ENCODE results near the gene PWWP2A. TPM values are rescaled to one million over a fixed set of nuclear protein-coding genes. Genes with fewer than 3 reads are reported as not detected.

PWWP2A gene
- polyA plus RNA-seq, 1 of the 3 experiments (the other 2 are of a cell fraction) = 5.7 TPM

- TF ChIP-seq REST (IDR thresholded peaks at IDR 0.05; ENCODE audit: low read depth, low read length) (no peak), TAF1 (IDR thresholded peaks at IDR 0.05; ENCODE audit: borderline replicate concordance, low read depth, low read length) (no peak), FOXM1 (IDR thresholded peaks at IDR 0.05; ENCODE audit: low read depth) (no peak)
Observed at GRCh38 chr5:160054047-160054446, 65.2 kb downstream of the PWWP2A start (continued).

GRCh38 chr5:160049099-160049498, 70.2 kb downstream of the PWWP2A start:
- TF ChIP-seq RAD21 (IDR thresholded peaks at IDR 0.05; ENCODE audit: low read length) (no peak), ZBTB33 (IDR thresholded peaks at IDR 0.05; ENCODE audit: borderline replicate concordance, low read depth) (no peak), TEAD4 (IDR thresholded peaks at IDR 0.05; ENCODE audit: borderline replicate concordance, insufficient read depth) (no peak), SIN3A (IDR thresholded peaks at IDR 0.05; ENCODE audit: borderline replicate concordance, low read depth, low read length) (no peak), USF2 (IDR thresholded peaks at IDR 0.05; ENCODE audit: borderline replicate concordance, low read depth, low read length) (no peak), REST (IDR thresholded peaks at IDR 0.05; ENCODE audit: low read depth, low read length) (no peak), MEF2A (IDR thresholded peaks at IDR 0.05; ENCODE audit: borderline replicate concordance, low read depth) (no peak), RFX5 (IDR thresholded peaks at IDR 0.05; ENCODE audit: low read length) (no peak), FOXJ3 (CRISPR knock-in tag; IDR thresholded peaks at IDR 0.05) (no peak), TCF12 (IDR thresholded peaks at IDR 0.05) (no peak), RXRA (IDR thresholded peaks at IDR 0.05; ENCODE audit: borderline replicate concordance, low read depth) (no peak), JUND (IDR thresholded peaks at IDR 0.05) (no peak), CHD2 (IDR thresholded peaks at IDR 0.05; ENCODE audit: low read length, partially characterized antibody) (no peak), SMC3 (IDR thresholded peaks at IDR 0.05; ENCODE audit: low read depth, low read length) (no peak), FOXM1 (IDR thresholded peaks at IDR 0.05; ENCODE audit: low read depth) (no peak)
- Histone ChIP-seq H3K27ac (ENCODE audit: low read depth in 2 of 2, low read length in 1 of 2) (no peak overlapping the region), H3K36me3 (replicated peaks in 1 of 2; ENCODE audit: control insufficient read depth in 1 of 2, insufficient read depth in 2 of 2, low read length in 1 of 2) (peaks cover 39 to 47% of the 10 kb centered on the region in 2 experiments), H3K4me3 (ENCODE audit: low read depth in 2 of 2, low read length in 1 of 2) (no peak overlapping the region), H3K27me3 (ENCODE audit: insufficient read depth) (no peaks in the 10 kb centered on the region), H3K9ac (no peak overlapping the region), H2AFZ (ENCODE audit: low read depth) (no peak overlapping the region), H3K4me2 (no peak overlapping the region), H3K4me1 (ENCODE audit: control insufficient read depth in 1 of 2, insufficient read depth in 2 of 2, low read depth in 1 of 2, low read length in 1 of 2) (peaks cover 0 to 10% of the 10 kb centered on the region in 2 experiments; a peak in 1 of 4 replicates), H3K9me3 (no peaks in the 10 kb centered on the region), H3K9me2 (no peaks in the 10 kb centered on the region), H3K79me2 (ENCODE audit: insufficient read depth) (no peaks in the 10 kb centered on the region), H4K20me1 (ENCODE audit: insufficient read depth) (no peaks in the 10 kb centered on the region), H3F3A (replicated peaks; ENCODE audit: insufficient read depth) (peaks cover 10% of the 10 kb centered on the region)
- no peak for DNase-seq
- POLR2A ChIA-PET = no interaction called here
- WGBS (ENCODE audit: low lambda C conversion rate) = 65% methylated on average over 3 of the region's 3 CpGs
- CTCF ChIA-PET = interaction anchor here (0.9 kb wide), 1 partner anchor 27 kb away, joined by 3 read pairs; no protein-coding TSS in a partner anchor
